Mucosa of gallbladder (tissue), 1 donor: ENCODE data around the gene JAML. TPM values are rescaled to one million over a fixed set of nuclear protein-coding genes. Genes with fewer than 3 reads are reported as not detected.

Source experiments
- DNase-seq: peaks from one replicate; pipeline ENCODE4 v3.0.0-alpha.2; 2020; ENCODE audit warnings: low spot score
- total RNA-seq: library from RNA; stranded (reverse); gene quantifications from one replicate; pipeline ENCODE4 v1.2.1, GENCODE V29; 2021
- donor health status: DM: no; HTN: no; CAD: no.

JAML gene
- 12.9 TPM for total RNA-seq

GRCh38 chr11:118224511-118225188 is at the start of gene JAML:
Gene JAML (minus strand): TSS chr11:118225011. CDS start chr11:118214866, 10,145 bp downstream.
- DNase-seq: no peak

GRCh38 chr11:118274186-118274585 is 49.4 kb upstream of the JAML start:
- DNase-seq: peak; percentile 27

- DNase-seq: no peak
Measured at GRCh38 chr11:118272001-118272400, 47.2 kb upstream of the JAML start.

- no peak for DNase-seq
Measured at GRCh38 chr11:118267486-118267885, 42.7 kb upstream of the JAML start.

- DNase-seq: peak; percentile 62
Measured at GRCh38 chr11:118265954-118266353, 41.1 kb upstream of the JAML start.

- DNase-seq: no peak
Measured at GRCh38 chr11:118264569-118265465, 40.0 kb upstream of the JAML start.

- DNase-seq: peak; percentile 80
Measured at GRCh38 chr11:118263695-118264568, 39.1 kb upstream of the JAML start, which contains the start of gene MPZL2. Gene MPZL2 (minus strand): TSS chr11:118264297. CDS start chr11:118264153, 144 bp downstream.

- no peak for DNase-seq
Measured at GRCh38 chr11:118263112-118263511, 38.3 kb upstream of the JAML start.

GRCh38 chr11:118260353-118260752 is 35.5 kb upstream of the JAML start:
- DNase-seq: no peak

GRCh38 chr11:118259138-118259537 is 34.3 kb upstream of the JAML start:
- DNase-seq: no peak

GRCh38 chr11:118258410-118258809 is 33.6 kb upstream of the JAML start:
- DNase-seq: no peak

GRCh38 chr11:118252688-118253087 is 27.9 kb upstream of the JAML start:
- no peak for DNase-seq

GRCh38 chr11:118251858-118252652 is 27.2 kb upstream of the JAML start, which contains the start of gene MPZL3:
Gene MPZL3 (minus strand): TSS chr11:118252365. CDS start chr11:118252294, 71 bp downstream.
- DNase-seq: peak; percentile 95

GRCh38 chr11:118247041-118247440 is 22.2 kb upstream of the JAML start:
- no peak for DNase-seq

- no peak for DNase-seq
Measured at GRCh38 chr11:118245936-118246562, 21.2 kb upstream of the JAML start.

GRCh38 chr11:118243993-118244762 is 19.4 kb upstream of the JAML start:
- DNase-seq: no peak

- no peak for DNase-seq
Measured at GRCh38 chr11:118243161-118243560, 18.4 kb upstream of the JAML start.

- no peak for DNase-seq
Measured at GRCh38 chr11:118241764-118242098, 16.9 kb upstream of the JAML start.

- DNase-seq: peak; percentile 69
Measured at GRCh38 chr11:118240999-118241763, 16.4 kb upstream of the JAML start.
